K562 (cell line): ENCODE measurements around the gene COL20A1. TPM values are rescaled to one million over a fixed set of nuclear protein-coding genes. Genes with fewer than 3 reads are reported as not detected.

Source experiments
- ATAC-seq: fragments of 200-7000 bp; cut with Tn5 transposase; 3 replicates; pipeline ENCODE4 v1.9.1; 2020; ENCODE audit warnings: moderate library complexity
- BruUV-seq: library from RNA; stranded (reverse); fragments of 400-500 nt; replicated peaks from 2 replicates; lab custom pipeline; 2021; lab: Mats Ljungman, UMichigan
- CTCF ChIA-PET: fragments of 300-600 bp; formaldehyde crosslinking; extraction: SDS; loops from one replicate; lab custom pipeline; 2021; ENCODE audit warnings: low intra/inter-chr PET ratio; lab: Yijun Ruan, JAX
- POLR2A ChIA-PET: fragments of 300-600, 350-650 bp; sonication (Branson Sonifier 250); formaldehyde crosslinking; extraction: SDS; loops from one replicate; lab custom pipeline; 2021; ENCODE audit warnings: antibody characterized with exemption, inconsistent platforms; lab: Yijun Ruan, JAX
- DNase-seq, 4 experiments: peaks; one replicate each; pipeline versions ENCODE4 v3.0.0 to v3.0.0-alpha.2; 2011 to 2018; ENCODE audit warnings: low spot score in 3 of 4, mixed read lengths in 3 of 4; ENCODE audit errors: extremely low read depth in 1 of 4
- FAIRE-seq: peaks from 2 replicates; lab custom pipeline; 2011; peaks lifted over from hg19 to GRCh38; lab: Jason Lieb, UNC
- H2AFZ ChIP-seq: 2 replicates; pipeline ENCODE4 v1.6.0; 2011; ENCODE audit warnings: low read depth, low read length, control low read depth, inconsistent platforms
- H3K27ac ChIP-seq: fragments of 200-600 bp; 3 replicates; pipeline ENCODE4 v1.8.0; 2011; ENCODE audit warnings: low read depth, mild to moderate bottlenecking, control low read depth, inconsistent platforms, low read length, moderate library complexity, mixed read lengths; ENCODE audit errors: extremely low read depth
- H3K27me3 ChIP-seq, 2 experiments: fragments of 300-600 bp in 1 of 2; 2 replicates in 1 of 2; 3 replicates in 1 of 2; pipeline versions ENCODE4 v1.6.0 to v1.8.0; 2011; ENCODE audit warnings: inconsistent platforms in 2 of 2, low read length in 2 of 2, mild to moderate bottlenecking in 1 of 2, mixed read lengths in 1 of 2, moderate library complexity in 1 of 2; ENCODE audit not compliant: control insufficient read depth in 2 of 2, insufficient read depth in 2 of 2
- H3K36me3 ChIP-seq: fragments of 300-600 bp; 3 replicates; pipeline ENCODE4 v1.8.0; 2011; ENCODE audit warnings: mild to moderate bottlenecking, low read length, inconsistent platforms; ENCODE audit not compliant: control insufficient read depth, insufficient read depth
- H3K4me1 ChIP-seq, 2 experiments: fragments of 200-600 bp in 1 of 2; replicated peaks in 1 of 2; 2 replicates in 1 of 2; 3 replicates in 1 of 2; pipeline versions ENCODE4 v1.5.1 to v1.8.0; 2011; ENCODE audit warnings: inconsistent platforms in 2 of 2, low read length in 2 of 2, mild to moderate bottlenecking in 1 of 2, mixed read lengths in 1 of 2, moderate library complexity in 1 of 2; ENCODE audit not compliant: control insufficient read depth in 2 of 2, insufficient read depth in 2 of 2
- H3K4me2 ChIP-seq: 2 replicates; pipeline ENCODE4 v1.6.1; 2011; ENCODE audit warnings: low read length, control low read depth, inconsistent platforms, mixed read lengths; ENCODE audit not compliant: insufficient read depth
- H3K4me3 ChIP-seq: fragments of 200-600 bp; sonication (generic), shearing (Covaris generic); 2 replicates; pipeline ENCODE4 v1.5.1; 2016; ENCODE audit warnings: control low read depth, inconsistent platforms
- H3K79me2 ChIP-seq: fragments of 200-600 bp; 3 replicates; pipeline ENCODE4 v1.8.0; 2011; ENCODE audit warnings: low read length, inconsistent platforms; ENCODE audit not compliant: control insufficient read depth, insufficient read depth
- H3K9ac ChIP-seq, 2 experiments: 2 replicates each; pipeline versions ENCODE4 v1.6.0 to v1.6.1; 2011; ENCODE audit warnings: low read depth in 2 of 2, low read length in 2 of 2, control low read depth in 1 of 2, inconsistent platforms in 1 of 2, mild to moderate bottlenecking in 1 of 2, mixed read lengths in 1 of 2; ENCODE audit not compliant: insufficient read depth in 1 of 2
- H3K9me1 ChIP-seq: one replicate; pipeline ENCODE4 v1.6.0; 2011; ENCODE audit warnings: inconsistent platforms, mild to moderate bottlenecking, low read length, moderate library complexity; ENCODE audit not compliant: control insufficient read depth, insufficient read depth
- H3K9me3 ChIP-seq: replicated peaks from 2 replicates; pipeline ENCODE4 v1.5.1; 2011; ENCODE audit warnings: low read depth, low read length, inconsistent platforms; ENCODE audit not compliant: control insufficient read depth, insufficient read depth
- H4K20me1 ChIP-seq: replicated peaks from 2 replicates; pipeline ENCODE4 v1.6.1; 2011; ENCODE audit warnings: low read length, inconsistent platforms, mixed read lengths; ENCODE audit not compliant: control insufficient read depth, insufficient read depth
- AFF1 ChIP-seq, 2 experiments: fragments of 450-650 bp; IDR thresholded peaks; 2 replicates each; pipeline ENCODE4 v1.6.1; 2018; ENCODE audit warnings: mild to moderate bottlenecking in 2 of 2, low read depth in 1 of 2; ENCODE audit not compliant: partially characterized antibody in 2 of 2
- ARID4B ChIP-seq: sonication (generic); formaldehyde crosslinking; IDR thresholded peaks from 2 replicates; pipeline ENCODE4 v1.8.0; 2022; ENCODE audit warnings: mild to moderate bottlenecking, missing genetic modification reagents
- EP300 ChIP-seq: IDR thresholded peaks from 2 replicates; pipeline ENCODE4 v1.6.1; 2012; ENCODE audit warnings: low read length, improper control_type of control experiment
- NFATC3 ChIP-seq: fragments of 450-650 bp; IDR thresholded peaks from 2 replicates; pipeline ENCODE4 v1.6.1; 2017; ENCODE audit warnings: mild to moderate bottlenecking
- SNAPC5 ChIP-seq: fragments of 250-450 bp; sonication (Bioruptor Pico); IDR thresholded peaks from 2 replicates; pipeline ENCODE4 v1.8.0; 2021; ENCODE audit warnings: moderate library complexity, mild to moderate bottlenecking, inconsistent platforms
- SP1 ChIP-seq: sonication (generic); formaldehyde crosslinking; IDR thresholded peaks from 2 replicates; pipeline ENCODE4 v1.8.1; 2022; ENCODE audit warnings: mild to moderate bottlenecking, missing genetic modification reagents
- TEAD4 ChIP-seq, 2 experiments: sonication (generic) in 1 of 2; formaldehyde crosslinking in 1 of 2; IDR thresholded peaks; 2 replicates each; pipeline versions ENCODE4 v1.6.1 to v1.8.0; 2012 to 2022; ENCODE audit warnings: borderline replicate concordance in 1 of 2, inconsistent platforms in 1 of 2, low read length in 1 of 2, mild to moderate bottlenecking in 1 of 2, missing genetic modification reagents in 1 of 2
- ZNF639 ChIP-seq, 2 experiments: fragments of 200-800 bp in 1 of 2; sonication (Bioruptor generic) in 1 of 2; sonication (generic) in 1 of 2; formaldehyde crosslinking in 1 of 2; IDR thresholded peaks in 1 of 2; conservative IDR thresholded peaks in 1 of 2; 2 replicates each; pipeline versions ENCODE4 v1.5.0 to v1.6.1; 2016 to 2020; ENCODE audit warnings: missing compliant biosample characterization in 1 of 2, missing genetic modification characterization in 1 of 2, missing genetic modification reagents in 1 of 2
- WGBS: fragments of 100-300 bp; shearing (Covaris generic); methylation state at CpG from one replicate; pipeline ENCODE4 v1.1.6; 2016; ENCODE audit warnings: low coverage, mixed read lengths; ENCODE audit not compliant: insufficient coverage; ENCODE audit errors: missing lambda C conversion rate; 5-methylcytosine and 5-hydroxymethylcytosine counted together
- in situ Hi-C: fragments of 300-500 bp; cut with MboI; formaldehyde crosslinking; loops from 4 replicates; pipeline ENCODE4 v1.15.0; 2018; ENCODE audit warnings: inconsistent platforms, mixed read lengths
- intact Hi-C: fragments of 100-400 bp; cut with micrococcal nuclease; formaldehyde crosslinking; loops from 2 replicates; pipeline ENCODE4 v1.14.2; 2022
- polyA plus RNA-seq, 8 experiments: library from polyadenylated mRNA; depleted of rRNA in 4 of 8; stranded (reverse) in 5 of 8; unstranded in 3 of 8; fragments of >200 nt; fragmentation: Nextera tagmentation in 2 of 8; fragmentation: Illumina TruSeq in 1 of 8; extraction: Ambion mirVana in 2 of 8; extraction: Trizol in 1 of 8; gene quantifications; 2 replicates each; pipeline versions ENCODE4 v1.2.1 to v1.2.3, GENCODE V29; 2011 to 2014; ENCODE audit warnings: inconsistent platforms in 1 of 8, missing spikeins in 1 of 8
- total RNA-seq, 7 experiments: library from RNA; depleted of rRNA in 6 of 7; stranded (reverse); fragments of >200 nt in 6 of 7; fragmentation: Illumina TruSeq in 2 of 7; extraction: Trizol in 2 of 7; gene quantifications; 2 replicates each; pipeline versions ENCODE4 v1.2.1 to v1.2.3, GENCODE V29; 2011 to 2021; ENCODE audit warnings: low replicate concordance in 1 of 7

COL20A1 gene
- total and polyA plus RNA-seq, 9 of the 15 experiments (the other 6 are each of a cell fraction or from before 2014, with no cell fraction given): not detected

DNA sequence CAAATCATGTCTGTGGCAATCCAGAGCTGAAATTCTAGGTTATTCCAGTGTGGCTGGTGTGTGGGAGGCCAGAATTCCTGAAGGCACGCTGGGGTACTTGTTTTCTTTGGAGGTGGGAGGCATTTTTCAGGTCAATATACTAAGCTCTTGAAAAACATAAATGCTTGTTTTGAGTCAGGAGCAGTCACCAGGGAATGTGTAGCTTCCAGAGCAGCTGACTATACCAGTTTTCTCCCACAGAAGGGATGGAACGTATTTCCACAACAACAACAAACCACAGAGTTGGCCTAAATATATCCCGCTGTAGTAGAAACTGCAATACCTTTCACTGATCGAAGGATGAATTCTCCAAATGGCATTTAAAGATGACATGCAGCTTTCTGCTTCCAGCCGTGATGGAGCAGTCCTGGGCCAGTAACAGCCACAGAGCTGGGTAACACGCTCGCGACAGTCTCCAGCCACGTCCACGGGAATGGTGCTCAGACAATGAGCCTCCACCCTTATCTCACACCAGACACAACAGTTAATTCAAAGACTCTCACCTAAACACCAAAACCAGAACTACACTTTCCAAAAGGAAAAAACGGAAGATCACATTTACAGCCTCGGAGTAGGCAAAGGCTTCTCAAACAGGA, 44.9 kb downstream of the COL20A1 start:
- Histone ChIP-seq H2AFZ (no peak overlapping the region), H3K9ac (no peak overlapping the region), H3K27ac (no peak overlapping the region), H3K36me3 (no peaks in the 10 kb centered on the region), H3K4me2 (no peak overlapping the region), H3K79me2 (no peaks in the 10 kb centered on the region), H3K4me1 (peaks cover 0 to 8% of the 10 kb centered on the region in 2 experiments; a peak in 1 of 5 replicates), H3K27me3 (peaks cover 15 to 43% of the 10 kb centered on the region in 2 experiments; a peak in 4 of 5 replicates), H3K4me3 (no peak overlapping the region), H3K9me3 (peaks cover 9% of the 10 kb centered on the region; the same call in 1 of the 2 replicates), H3K9me1 (no peaks in the 10 kb centered on the region), H4K20me1 (no peaks in the 10 kb centered on the region)
- WGBS: 7% methylated on average over 12 of the region's 12 CpGs
- DNase-seq (no peak), FAIRE-seq (no peak), ATAC-seq (no peak)
- POLR2A ChIA-PET: no interaction called here
- BruUV-seq: no TSS peak
- in situ Hi-C loops (no loop called here), intact Hi-C loops (no loop called here)
- CTCF ChIA-PET: no interaction called here
- TF ChIP-seq TEAD4 (IDR thresholded peaks at IDR 0.05; ENCODE audit: low read length) (no peak), TEAD4 (CRISPR knock-in tag; IDR thresholded peaks at IDR 0.05; ENCODE audit: borderline replicate concordance) (no peak), AFF1 (IDR thresholded peaks at IDR 0.05; ENCODE audit: low read depth in 1 of 2, partially characterized antibody in 2 of 2) (no peak), SNAPC5 (no peak), SP1 (CRISPR knock-in tag) (no peak), ZNF639 (CRISPR knock-in tag; conservative IDR thresholded peaks at IDR 0.05 in 1 of 2, IDR thresholded peaks at IDR 0.05 in 1 of 2) (no peak), ARID4B (CRISPR knock-in tag) (no peak), EP300 (no peak), NFATC3 (no peak)
